HG02852 (cell line): ENCODE results near the gene TMIE.
"Not testable (repeated sequence)": the region's sequence is repeated elsewhere in the genome, so short reads cannot be mapped to it uniquely, and the experiment has no call there.

Experiments used
- ATAC-seq: cut with Tn5 transposase; IDR thresholded peaks from one replicate; pipeline ENCODE4 v1.9.1; 2021; ENCODE audit warnings: mild to moderate bottlenecking, moderate library complexity; ENCODE audit not compliant: unreplicated experiment

TMIE gene

GRCh38 chr3:46719044-46719565, 17.9 kb downstream of the TMIE start:
- ATAC-seq = no peak

GRCh38 chr3:46719735-46720271, 18.6 kb downstream of the TMIE start:
- no peak for ATAC-seq

DNA sequence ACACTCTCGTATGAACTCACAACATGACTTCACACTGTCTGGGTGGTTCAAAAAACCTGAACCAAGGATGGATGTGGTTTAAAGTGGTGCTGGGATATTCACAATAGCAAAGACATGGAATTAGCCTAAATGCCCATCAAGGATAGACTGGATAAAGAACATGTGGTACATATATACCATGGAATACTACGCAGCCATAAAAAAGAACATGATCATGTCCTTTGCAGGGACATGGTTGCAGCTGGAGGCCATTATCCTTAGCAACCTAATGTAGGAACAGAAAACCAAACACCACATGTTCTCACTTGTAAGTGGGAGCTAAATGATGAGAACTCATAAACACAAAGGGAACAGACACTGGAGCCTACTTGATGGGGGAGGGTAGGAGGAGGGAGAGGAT, 19.8 kb downstream of the TMIE start:
- ATAC-seq = no peak

GRCh38 chr3:46722443-46722842, 21.3 kb downstream of the TMIE start:
- no peak for ATAC-seq

DNA sequence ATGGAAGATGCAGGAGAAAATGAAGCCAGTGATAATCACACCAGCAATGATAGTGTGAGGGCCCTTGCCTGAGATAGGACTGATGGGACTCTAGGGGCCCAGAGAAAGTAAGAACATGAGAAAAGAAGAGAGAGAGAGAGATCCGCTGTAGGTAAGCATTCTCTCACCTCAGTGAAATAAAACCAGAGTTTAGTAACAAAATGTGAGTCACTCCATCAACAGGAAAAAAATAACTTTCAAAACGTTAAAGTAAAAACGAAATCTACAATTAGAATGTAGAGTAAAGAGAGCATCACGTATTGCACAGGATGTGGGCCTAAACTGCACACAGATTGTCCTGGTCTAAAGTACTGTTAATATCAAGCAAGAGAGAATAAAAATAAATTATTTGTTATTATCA, 23.2 kb downstream of the TMIE start:
- no peak for ATAC-seq

- no peak for ATAC-seq
These were observed 24.6 kb downstream of the TMIE start for GRCh38 chr3:46725621-46726314.

GRCh38 chr3:46729038-46729437, 27.8 kb downstream of the TMIE start:
- no peak for ATAC-seq

GRCh38 chr3:46730819-46731218, 29.6 kb downstream of the TMIE start:
- ATAC-seq = no peak

- no peak for ATAC-seq
These were observed 30.6 kb downstream of the TMIE start for GRCh38 chr3:46731795-46732194.

- ATAC-seq = no peak
These were observed 32.0 kb downstream of the TMIE start for GRCh38 chr3:46733026-46733800.

DNA sequence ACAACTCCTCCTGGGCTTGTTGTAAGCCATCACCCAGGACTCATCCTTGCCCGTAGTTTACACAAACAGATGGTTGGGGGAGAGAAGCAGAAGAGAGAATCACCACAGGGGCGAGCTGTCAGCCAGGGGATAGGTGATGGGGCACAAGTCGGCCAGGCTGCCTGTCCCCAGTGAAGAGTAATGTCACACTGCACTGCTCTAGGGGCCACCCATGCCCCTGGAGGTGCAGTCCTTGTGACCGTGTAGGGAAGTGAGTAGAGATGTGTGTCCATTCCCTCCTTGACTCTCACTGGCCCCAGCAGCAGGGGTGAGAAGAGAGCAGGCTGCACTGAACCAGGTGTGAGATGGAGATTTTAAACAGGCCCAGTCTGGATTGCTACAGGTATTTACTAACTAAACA, 33.6 kb downstream of the TMIE start:
- ATAC-seq = no peak

GRCh38 chr3:46736006-46736872, 35.0 kb downstream of the TMIE start:
- ATAC-seq = no peak

DNA sequence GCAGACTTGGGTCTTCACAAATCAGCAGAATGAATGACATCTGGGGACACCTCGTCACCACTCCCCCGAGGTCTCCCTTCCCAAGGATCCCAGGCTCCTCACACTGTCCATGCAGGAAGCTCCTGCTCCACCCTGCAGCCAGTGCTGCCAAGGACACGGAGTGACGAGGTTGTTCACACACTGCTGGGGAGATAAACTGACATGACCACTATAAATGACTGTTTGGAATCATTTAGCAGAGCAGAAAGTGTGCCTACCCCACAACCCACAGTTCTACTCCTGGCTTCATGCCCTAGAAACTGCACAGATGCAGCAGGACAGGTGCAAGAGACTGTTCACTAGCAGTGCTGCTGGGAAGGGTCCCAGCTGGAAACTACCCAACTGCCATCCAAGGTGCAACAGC, 36.1 kb downstream of the TMIE start:
- no peak for ATAC-seq

- not testable (repeated sequence) for ATAC-seq
These were observed 38.4 kb downstream of the TMIE start for GRCh38 chr3:46739565-46739964.

- no peak for ATAC-seq
These were observed 41.9 kb downstream of the TMIE start for GRCh38 chr3:46742992-46743585.

- ATAC-seq = no peak
These were observed 45.5 kb downstream of the TMIE start for GRCh38 chr3:46746711-46747110.

- no peak for ATAC-seq
These were observed 47.0 kb downstream of the TMIE start for GRCh38 chr3:46748170-46748569.

- no peak for ATAC-seq
These were observed 47.9 kb downstream of the TMIE start for GRCh38 chr3:46749129-46749528.

GRCh38 chr3:46750555-46751038, 49.4 kb downstream of the TMIE start:
- ATAC-seq = no peak

- not testable (repeated sequence) for ATAC-seq
These were observed 51.9 kb downstream of the TMIE start for GRCh38 chr3:46753127-46753526.
